H1 (cell line): ENCODE data around the gene ABCC4. TPM values are rescaled to one million over a fixed set of nuclear protein-coding genes. Genes with fewer than 3 reads are reported as not detected.

Experiments
- CTCF ChIA-PET: fragments of 300-600 bp; sonication (Branson Sonifier 250); formaldehyde crosslinking; loops from one replicate; lab custom pipeline; 2021; ENCODE audit not compliant: partially characterized antibody; lab: Charles Lee
- POLR2A ChIA-PET: fragments of 300-600 bp; sonication (Branson Sonifier 250); formaldehyde crosslinking; loops from one replicate; lab custom pipeline; 2021; ENCODE audit warnings: inconsistent platforms; ENCODE audit not compliant: partially characterized antibody; lab: Charles Lee
- DNase-seq, 2 experiments: peaks; one replicate each; pipeline versions ENCODE4 v3.0.0 to v3.0.0-alpha.2; 2010 to 2022; ENCODE audit warnings: low spot score in 2 of 2, low read depth in 1 of 2, mixed read lengths in 1 of 2
- FAIRE-seq: peaks from 2 replicates; lab custom pipeline; 2011; peaks lifted over from hg19 to GRCh38; lab: Jason Lieb, UNC
- H2AFZ ChIP-seq: 2 replicates; pipeline ENCODE4 v1.8.1; 2012; ENCODE audit warnings: low read length, inconsistent platforms
- H2AK5ac ChIP-seq: 2 replicates; pipeline ENCODE4 v1.6.1; 2013; ENCODE audit warnings: low read depth, low read length
- H2BK120ac ChIP-seq: replicated peaks from 2 replicates; pipeline ENCODE3; 2013; ENCODE audit warnings: low read depth, low read length, inconsistent platforms
- H2BK12ac ChIP-seq: 2 replicates; pipeline ENCODE4 v1.6.1; 2013; ENCODE audit warnings: low read depth, low read length
- H2BK15ac ChIP-seq: 2 replicates; pipeline ENCODE4 v1.6.1; 2013; ENCODE audit warnings: low read length
- H2BK20ac ChIP-seq: 2 replicates; pipeline ENCODE4 v1.6.1; 2013; ENCODE audit warnings: low read length
- H2BK5ac ChIP-seq: 2 replicates; pipeline ENCODE4 v1.6.1; 2013; ENCODE audit warnings: low read depth, low read length
- H3K14ac ChIP-seq: 2 replicates; pipeline ENCODE4 v1.6.1; 2013; ENCODE audit warnings: inconsistent platforms; ENCODE audit not compliant: insufficient read length
- H3K18ac ChIP-seq: 2 replicates; pipeline ENCODE4 v1.6.1; 2013; ENCODE audit warnings: low read length; ENCODE audit errors: extremely low read depth
- H3K23ac ChIP-seq: 2 replicates; pipeline ENCODE4 v1.6.1; 2013; ENCODE audit warnings: inconsistent platforms; ENCODE audit not compliant: insufficient read length
- H3K23me2 ChIP-seq: 2 replicates; pipeline ENCODE4 v1.6.1; 2013; ENCODE audit warnings: low read depth, low read length
- H3K27ac ChIP-seq: 2 replicates; pipeline ENCODE4 v1.6.1; 2011; ENCODE audit warnings: low read depth, low read length, inconsistent platforms
- H3K27me3 ChIP-seq, 4 experiments: replicated peaks in 1 of 4; 1 replicate in 1 of 4; 2 replicates in 3 of 4; pipeline versions ENCODE4 v1.6.1 to v1.8.1; 2011 to 2013; ENCODE audit warnings: low read length in 3 of 4, mild to moderate bottlenecking in 3 of 4, inconsistent platforms in 2 of 4, mixed read lengths in 2 of 4, moderate library complexity in 1 of 4; ENCODE audit not compliant: control insufficient read depth in 3 of 4, insufficient read depth in 3 of 4; ENCODE audit errors: extremely low read depth in 1 of 4
- H3K36me3 ChIP-seq, 4 experiments: 2 replicates each; pipeline versions ENCODE4 v1.6.1 to v1.8.1; 2011 to 2013; ENCODE audit warnings: mild to moderate bottlenecking in 4 of 4, low read length in 3 of 4, moderate library complexity in 2 of 4, control low read depth in 1 of 4, inconsistent platforms in 1 of 4; ENCODE audit not compliant: insufficient read depth in 4 of 4, control insufficient read depth in 2 of 4
- H3K4ac ChIP-seq: replicated peaks from 2 replicates; pipeline ENCODE3; 2013; ENCODE audit warnings: low read length, low read depth, mixed read lengths, inconsistent platforms; ENCODE audit not compliant: insufficient read length
- H3K4me1 ChIP-seq, 4 experiments: replicated peaks in 1 of 4; 1 replicate in 1 of 4; 2 replicates in 3 of 4; pipeline versions ENCODE4 v1.6.1 to v1.8.1; 2011 to 2013; ENCODE audit warnings: low read length in 3 of 4, inconsistent platforms in 2 of 4, mixed read lengths in 1 of 4; ENCODE audit not compliant: insufficient read depth in 4 of 4, control insufficient read depth in 3 of 4
- H3K4me2 ChIP-seq, 2 experiments: 2 replicates each; pipeline versions ENCODE4 v1.6.1 to v1.8.1; 2011 to 2013; ENCODE audit warnings: low read depth in 2 of 2, low read length in 2 of 2, control low read depth in 1 of 2, inconsistent platforms in 1 of 2, mild to moderate bottlenecking in 1 of 2; ENCODE audit not compliant: insufficient read depth in 1 of 2
- H3K4me3 ChIP-seq, 4 experiments: fragments of 200-600, 300-600 bp in 1 of 4; sonication (generic), shearing (Covaris generic), sonication (Bioruptor Twin) in 1 of 4; 2 replicates each; pipeline versions ENCODE4 v1.5.1 to v1.8.1; 2011 to 2016; ENCODE audit warnings: low read length in 4 of 4, low read depth in 3 of 4, control low read depth in 2 of 4, inconsistent platforms in 2 of 4, mild to moderate bottlenecking in 2 of 4, mixed read lengths in 1 of 4, moderate library complexity in 1 of 4; ENCODE audit not compliant: insufficient read depth in 2 of 4; ENCODE audit errors: extremely low read depth in 1 of 4
- H3K56ac ChIP-seq: replicated peaks from 2 replicates; pipeline ENCODE3; 2013; ENCODE audit warnings: low read depth, mild to moderate bottlenecking, mixed read lengths, low read length, inconsistent platforms; ENCODE audit not compliant: insufficient read length
- H3K79me1 ChIP-seq: 2 replicates; pipeline ENCODE4 v1.6.1; 2013; ENCODE audit warnings: low read depth, low read length, control low read depth
- H3K79me2 ChIP-seq, 2 experiments: 2 replicates each; pipeline versions ENCODE4 v1.6.1 to v1.8.1; 2012 to 2013; ENCODE audit warnings: low read length in 2 of 2, mild to moderate bottlenecking in 2 of 2, inconsistent platforms in 1 of 2; ENCODE audit not compliant: insufficient read depth in 2 of 2, control insufficient read depth in 1 of 2
- H3K9ac ChIP-seq, 4 experiments: replicated peaks in 1 of 4; 1 replicate in 1 of 4; 2 replicates in 3 of 4; pipeline versions ENCODE4 v1.6.1 to v1.8.1; 2011 to 2013; ENCODE audit warnings: low read depth in 3 of 4, low read length in 3 of 4, control low read depth in 2 of 4, mild to moderate bottlenecking in 2 of 4, moderate library complexity in 2 of 4, inconsistent platforms in 1 of 4; ENCODE audit errors: extremely low read depth in 1 of 4
- H3K9me3 ChIP-seq, 2 experiments: 2 replicates each; pipeline versions ENCODE4 v1.6.1 to v1.8.1; 2012 to 2013; ENCODE audit warnings: mild to moderate bottlenecking in 2 of 2, moderate library complexity in 2 of 2, control low read depth in 1 of 2, inconsistent platforms in 1 of 2, low read depth in 1 of 2, low read length in 1 of 2, mixed read lengths in 1 of 2; ENCODE audit not compliant: insufficient read depth in 2 of 2
- H4K20me1 ChIP-seq, 2 experiments: replicated peaks in 1 of 2; 2 replicates each; pipeline versions ENCODE3 to v1.8.1; 2011 to 2013; ENCODE audit warnings: inconsistent platforms in 2 of 2, low read length in 2 of 2, mild to moderate bottlenecking in 1 of 2; ENCODE audit not compliant: insufficient read depth in 2 of 2, control insufficient read depth in 1 of 2
- H4K5ac ChIP-seq: 2 replicates; pipeline ENCODE4 v1.6.1; 2013; ENCODE audit warnings: low read length, low read depth, mixed read lengths, inconsistent platforms; ENCODE audit not compliant: insufficient read length
- H4K8ac ChIP-seq: 2 replicates; pipeline ENCODE4 v1.8.0; 2013; ENCODE audit warnings: mild to moderate bottlenecking, moderate library complexity, low read length, inconsistent platforms; ENCODE audit not compliant: insufficient read depth; ENCODE audit errors: extremely low read depth
- H4K91ac ChIP-seq: replicated peaks from 2 replicates; pipeline ENCODE3; 2013; ENCODE audit warnings: low read length, mixed read lengths, inconsistent platforms; ENCODE audit not compliant: insufficient read length
- CHD2 ChIP-seq: IDR thresholded peaks from 2 replicates; pipeline ENCODE4 v1.6.1; 2012; ENCODE audit warnings: low read length, improper control_type of control experiment
- RBBP5 ChIP-seq: IDR thresholded peaks from 2 replicates; pipeline ENCODE4 v1.7.1; 2012; ENCODE audit warnings: low read depth, mild to moderate bottlenecking, inconsistent platforms, low read length, moderate library complexity, borderline replicate concordance
- SP1 ChIP-seq: IDR thresholded peaks from 2 replicates; pipeline ENCODE4 v1.6.1; 2011; ENCODE audit warnings: low read depth, low read length
- SP2 ChIP-seq: IDR thresholded peaks from 2 replicates; pipeline ENCODE4 v1.6.1; 2012; ENCODE audit warnings: mild to moderate bottlenecking, low read length, inconsistent platforms
- TCF12 ChIP-seq: IDR thresholded peaks from 2 replicates; pipeline ENCODE4 v1.6.1; 2011; ENCODE audit warnings: low read depth, mild to moderate bottlenecking, low read length
- WGBS, 2 experiments: shearing (Covaris generic) in 1 of 2; methylation state at CpG; one replicate each; pipeline versions ENCODE4 v1.1.6 to v1.1.7; 2013 to 2015; ENCODE audit warnings: low lambda C conversion rate in 2 of 2, mixed read lengths in 2 of 2, inconsistent platforms in 1 of 2, low coverage in 1 of 2, missing lambda C conversion rate in 1 of 2; ENCODE audit not compliant: insufficient replicate concordance in 2 of 2, insufficient coverage in 1 of 2, insufficient read length in 1 of 2; ENCODE audit errors: extremely low coverage in 1 of 2, missing lambda C conversion rate in 1 of 2; 5-methylcytosine and 5-hydroxymethylcytosine counted together
- polyA plus RNA-seq, 7 experiments: library from polyadenylated mRNA; depleted of rRNA in 3 of 7; stranded (reverse) in 5 of 7; unstranded in 2 of 7; fragments of >200 nt in 5 of 7; fragments of 200-250 nt in 2 of 7; gene quantifications; 1 replicate in 5 of 7; 2 replicates in 1 of 7; 4 replicates in 1 of 7; pipeline versions ENCODE4 v1.2.1 to v1.2.3, GENCODE V29; 2011 to 2013; ENCODE audit warnings: missing spikeins in 2 of 7, mixed read lengths in 2 of 7
- total RNA-seq: library from RNA; stranded (reverse); fragmentation: NEBNext Ultra II Directional; extraction: Animal tissue kit (Norgen Biotek cat#: 25700); gene quantifications from 2 replicates; pipeline ENCODE4 v1.2.1, GENCODE V29; 2021

ABCC4 gene
- total and polyA plus RNA-seq, 2 of the 8 experiments (the other 6 are each of a cell fraction or from before 2014, with no cell fraction given) = 4.0 to 14.1 TPM

DNA sequence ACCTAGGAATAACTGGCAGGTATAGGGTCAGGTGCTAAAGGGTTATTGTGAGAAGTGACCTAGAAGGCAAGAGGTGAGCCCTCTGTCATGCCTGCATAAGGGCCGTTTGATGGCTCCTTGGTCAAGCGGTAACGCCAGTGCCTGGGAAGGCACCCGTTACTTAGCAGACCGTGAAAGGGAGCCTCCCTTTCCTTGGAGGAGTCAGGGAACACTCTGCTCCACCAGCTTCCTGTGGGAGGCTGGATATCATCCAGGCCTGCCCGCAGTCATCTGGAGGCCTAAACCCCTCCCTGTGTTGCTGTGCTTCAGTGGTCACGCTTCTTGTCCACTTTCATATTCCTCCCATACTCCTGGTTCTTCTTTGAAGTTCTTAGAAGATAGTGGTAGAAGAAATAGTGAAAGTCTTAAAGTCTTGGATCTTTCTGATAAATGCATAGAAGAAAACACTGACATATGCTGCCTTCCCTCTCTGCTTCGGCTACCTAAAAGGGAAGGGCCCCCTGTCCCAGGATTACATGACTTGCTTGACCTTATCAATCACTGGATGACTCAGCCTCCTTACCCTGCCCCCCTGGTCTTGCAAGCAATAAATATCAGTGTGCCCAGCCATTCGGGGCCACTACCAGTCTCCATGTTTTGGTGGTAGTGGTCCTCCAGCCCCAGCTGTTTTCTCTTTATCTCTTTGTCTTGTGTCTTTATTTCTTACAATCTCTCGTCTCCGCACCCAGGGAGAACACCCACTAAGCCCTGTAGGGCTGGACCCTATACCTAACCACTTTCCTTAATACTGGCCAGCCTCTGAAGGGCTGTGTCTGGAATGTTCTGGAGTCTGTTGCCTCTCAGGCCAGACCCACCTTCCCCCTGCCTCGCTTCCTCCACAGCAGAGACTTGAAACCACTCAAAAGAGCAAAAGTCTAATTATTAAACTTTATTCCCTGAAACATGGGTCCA is 16.1 kb upstream of the ABCC4 start:
- ChIA-PET POLR2A (no interaction called here), CTCF (interaction anchor here (1.2 kb wide), 1 partner anchor 16 kb away, joined by 3 read pairs; the partner anchor contains the start of gene ABCC4)
- Histone ChIP-seq H3K27me3 (no peaks in the 10 kb centered on the region), H4K91ac (no peak overlapping the region), H2AK5ac (no peak overlapping the region), H3K4me1 (no peaks in the 10 kb centered on the region), H3K4me3 (no peak overlapping the region), H2BK20ac (no peak overlapping the region), H3K4me2 (no peak overlapping the region), H3K9me3 (no peaks in the 10 kb centered on the region), H2BK5ac (no peak overlapping the region), H3K27ac (no peak overlapping the region), H3K4ac (no peak overlapping the region), H3K18ac (no peak overlapping the region), H3K9ac (no peak overlapping the region), H3K23ac (no peak overlapping the region), H2BK120ac (no peak overlapping the region), H2BK12ac (no peak overlapping the region), H3K79me2 (no peaks in the 10 kb centered on the region), H3K56ac (no peak overlapping the region), H3K23me2 (no peaks in the 10 kb centered on the region), H4K5ac (no peak overlapping the region), H2AFZ (no peak overlapping the region), H3K14ac (no peak overlapping the region), H3K36me3 (no peaks in the 10 kb centered on the region), H4K8ac (no peak overlapping the region), H3K79me1 (no peaks in the 10 kb centered on the region), H2BK15ac (no peak overlapping the region), H4K20me1 (no peaks in the 10 kb centered on the region)
- no peak for TF ChIP-seq SP2
- TF ChIP-seq CHD2 = no peak
- no peak for TF ChIP-seq SP1
- TF ChIP-seq TCF12 = no peak
- TF ChIP-seq RBBP5 = no peak
- WGBS, 2 experiments = 91% methylated on average over 12 of the region's 12 CpGs; no CpG with 5 or more reads in 1 of the 2 experiments
- no peak for DNase-seq
- FAIRE-seq = no peak
